Epithelial cell of prostate (primary cell): ENCODE measurements around the gene TMIGD2.

Experiments used
- DNase-seq: peaks from one replicate; pipeline ENCODE4 v3.0.0-alpha.2; 2011; ENCODE audit warnings: low read depth, low spot score
- H3K27ac ChIP-seq: fragments of 450-650 bp; 2 replicates; pipeline ENCODE4 v1.5.1; 2017; ENCODE audit warnings: mild to moderate bottlenecking

TMIGD2 gene

GRCh38 chr19:4327252-4327876 is 25.2 kb upstream of the TMIGD2 start:
- H3K27ac ChIP-seq: no peak overlapping the region
- no peak for DNase-seq

GRCh38 chr19:4326837-4327251 is 24.7 kb upstream of the TMIGD2 start:
- no peak overlapping the region for H3K27ac ChIP-seq
- DNase-seq: no peak

DNA sequence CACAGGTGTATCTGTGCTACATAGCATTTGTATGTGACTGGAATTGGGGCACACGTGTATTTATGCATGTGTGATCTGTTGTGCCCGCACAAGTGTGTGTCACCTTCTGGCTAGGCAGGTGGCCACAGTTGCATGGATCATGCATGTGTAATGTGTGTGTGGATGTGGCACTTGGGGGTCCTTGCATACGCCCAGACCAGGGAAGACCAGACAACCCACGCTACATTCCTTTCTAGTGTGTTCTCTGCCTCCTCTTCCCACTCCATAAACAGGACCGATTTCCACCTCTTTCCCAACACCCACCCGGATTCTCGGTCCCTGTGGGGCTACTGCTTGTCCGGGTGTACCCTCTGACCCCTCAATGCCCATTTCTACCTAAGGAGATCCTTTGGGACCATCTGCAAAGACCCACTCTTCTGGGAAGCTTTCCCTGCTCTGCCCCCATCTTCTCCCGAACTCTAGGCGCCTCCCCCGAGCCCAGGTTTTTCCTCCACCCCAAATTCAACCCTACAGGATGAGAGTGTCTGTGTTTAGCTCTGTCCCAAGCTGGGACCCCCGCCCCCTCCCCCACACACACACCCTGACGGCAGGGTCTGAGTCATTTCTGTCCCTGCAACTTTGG is 24.1 kb upstream of the TMIGD2 start:
- DNase-seq: no peak
- no peak overlapping the region for H3K27ac ChIP-seq

DNA sequence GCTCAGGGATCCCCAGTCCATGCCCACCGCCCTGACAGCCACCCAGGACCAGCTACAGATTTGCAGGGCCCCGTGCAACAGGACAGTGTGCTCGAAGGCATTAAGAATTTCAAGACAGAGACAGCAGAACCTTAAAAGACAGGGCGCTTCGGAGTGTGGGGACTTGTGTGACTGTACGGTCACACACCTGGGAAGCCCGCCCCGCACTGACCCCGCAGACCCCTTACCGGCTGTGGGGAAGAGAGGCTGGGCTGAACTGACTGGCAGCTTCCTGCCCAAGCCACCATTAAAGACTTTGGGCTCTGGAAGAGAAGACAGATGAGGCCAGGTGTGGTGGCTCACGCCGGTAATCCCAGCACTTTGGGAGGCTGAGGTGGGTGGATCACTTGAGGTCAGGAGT is 22.0 kb upstream of the TMIGD2 start:
- no peak overlapping the region for H3K27ac ChIP-seq
- no peak for DNase-seq

GRCh38 chr19:4323692-4324091 is 21.5 kb upstream of the TMIGD2 start:
- H3K27ac ChIP-seq: no peak overlapping the region
- DNase-seq: no peak

DNA sequence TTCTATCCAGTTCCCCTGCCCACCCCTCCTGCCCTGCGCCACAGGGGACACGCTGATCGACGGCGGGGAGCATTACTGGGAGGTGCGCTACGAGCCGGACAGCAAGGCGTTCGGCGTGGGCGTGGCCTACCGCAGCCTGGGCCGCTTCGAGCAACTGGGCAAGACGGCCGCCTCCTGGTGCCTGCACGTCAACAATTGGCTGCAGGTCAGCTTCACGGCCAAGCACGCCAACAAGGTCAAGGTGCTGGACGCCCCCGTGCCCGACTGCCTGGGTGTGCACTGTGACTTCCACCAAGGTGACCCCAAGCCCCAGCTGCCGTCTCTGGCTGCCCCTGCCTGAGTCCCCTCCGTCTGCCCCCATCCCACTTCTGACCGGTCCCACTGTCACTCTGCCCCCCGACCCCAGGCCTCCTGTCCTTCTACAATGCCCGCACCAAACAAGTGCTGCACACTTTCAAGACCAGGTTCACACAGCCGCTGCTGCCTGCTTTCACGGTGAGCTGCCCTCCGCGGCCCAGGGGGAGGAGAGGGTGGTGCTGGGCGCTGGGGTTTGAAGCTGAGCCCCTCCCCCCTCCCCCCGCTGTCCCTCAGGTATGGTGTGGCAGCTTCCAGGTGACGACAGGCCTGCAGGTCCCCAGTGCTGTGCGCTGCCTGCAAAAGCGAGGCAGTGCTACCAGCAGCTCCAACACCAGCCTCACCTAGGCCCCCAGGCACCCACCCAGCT is 20.9 kb upstream of the TMIGD2 start:
- DNase-seq: no peak
- no peak overlapping the region for H3K27ac ChIP-seq

- DNase-seq: no peak
- H3K27ac ChIP-seq: no peak overlapping the region
These were observed 18.2 kb upstream of the TMIGD2 start for GRCh38 chr19:4320419-4320818.

GRCh38 chr19:4319067-4319718 is 17.0 kb upstream of the TMIGD2 start:
- DNase-seq: no peak
- H3K27ac ChIP-seq: no peak overlapping the region

GRCh38 chr19:4318460-4318859 is 16.3 kb upstream of the TMIGD2 start:
- no peak for DNase-seq
- no peak overlapping the region for H3K27ac ChIP-seq

DNA sequence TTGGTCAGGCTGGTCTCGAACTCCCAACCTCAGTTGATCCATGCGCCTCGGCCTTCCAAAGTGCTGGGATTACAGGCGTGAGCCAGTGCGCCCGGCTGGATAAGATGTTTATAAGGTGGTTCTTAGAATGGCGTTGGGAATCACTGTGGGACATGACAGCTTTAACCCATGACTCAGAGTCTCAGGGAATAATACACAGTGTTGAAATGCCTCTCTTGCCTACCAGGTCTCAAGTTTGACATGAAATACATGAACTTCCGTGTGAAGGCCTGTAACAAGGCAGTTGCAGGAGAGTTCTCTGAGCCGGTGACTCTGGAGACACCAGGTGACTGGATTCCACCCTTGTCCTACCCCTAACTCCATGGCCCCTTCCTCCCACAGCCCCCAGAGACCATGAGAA is 14.8 kb upstream of the TMIGD2 start:
- DNase-seq: no peak

GRCh38 chr19:4313847-4314490 is 11.8 kb upstream of the TMIGD2 start:
- H3K27ac ChIP-seq: no peak overlapping the region
- DNase-seq: no peak

More for the DNA sequence above, 14.8 kb upstream of the TMIGD2 start:
- H3K27ac ChIP-seq: no peak overlapping the region

DNA sequence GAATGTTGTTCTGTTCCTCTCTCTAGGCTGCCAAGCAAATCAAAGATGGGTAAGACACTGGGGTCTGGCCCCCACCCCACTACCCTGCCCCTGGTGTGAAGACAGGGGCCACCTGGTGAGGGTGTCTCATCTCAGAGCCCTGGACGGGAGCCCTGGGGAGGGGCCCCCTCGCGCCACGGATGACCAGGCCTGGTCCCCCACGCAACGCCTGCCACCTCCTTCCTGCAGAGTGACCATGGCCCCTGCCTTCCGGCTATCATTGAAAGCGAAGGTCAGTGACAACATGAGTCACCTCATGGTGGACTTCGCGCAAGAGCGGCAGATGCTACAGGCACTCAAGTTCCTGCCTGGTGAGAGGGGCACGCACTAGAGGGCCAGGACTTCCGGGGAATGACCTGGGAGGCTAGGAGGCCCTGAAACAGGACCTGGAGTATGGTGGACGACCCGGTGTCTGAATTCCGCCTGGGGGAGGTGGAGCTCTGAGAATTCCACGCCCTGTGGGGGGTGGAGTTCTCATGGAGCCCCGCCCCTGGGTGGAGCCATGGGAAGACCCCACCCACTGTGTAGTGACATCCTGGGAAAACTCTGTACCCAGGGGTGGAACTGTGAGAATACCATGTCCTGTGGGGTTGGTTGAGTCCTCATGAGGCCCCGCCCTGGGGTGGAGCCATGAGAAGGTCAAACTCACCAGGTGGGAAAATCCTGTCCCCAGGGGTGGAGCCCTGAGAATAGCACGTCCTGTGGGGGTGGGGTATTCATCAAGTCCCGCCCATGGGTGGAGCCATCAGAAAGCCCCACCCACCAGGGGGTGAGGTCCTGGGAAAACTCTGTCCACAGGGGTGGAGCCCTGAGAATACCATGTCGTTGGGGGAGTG is 8.3 kb upstream of the TMIGD2 start:
- H3K27ac ChIP-seq: no peak overlapping the region

DNA sequence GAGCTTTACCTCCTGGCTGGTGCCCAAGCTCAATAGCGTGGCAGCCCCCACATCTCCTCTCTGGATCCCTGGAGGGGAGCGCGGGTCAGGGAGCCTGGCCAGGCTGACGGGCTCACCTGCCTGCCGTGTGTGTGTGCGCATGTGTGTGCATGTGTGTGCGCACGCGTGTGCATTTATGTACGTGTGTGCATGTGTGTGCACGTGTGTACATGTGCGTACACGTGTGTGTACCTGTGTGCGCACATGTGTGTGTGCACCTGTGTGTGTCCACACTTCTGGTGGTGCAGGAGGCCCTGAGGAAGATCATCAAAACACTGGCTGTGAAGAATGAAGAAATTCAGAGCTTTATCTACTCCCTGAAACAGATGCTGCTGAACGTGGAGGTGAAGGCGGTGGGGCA is 3.5 kb upstream of the TMIGD2 start:
- no peak for DNase-seq
- no peak overlapping the region for H3K27ac ChIP-seq

More for the DNA sequence above, 8.3 kb upstream of the TMIGD2 start:
- no peak for DNase-seq

GRCh38 chr19:4305257-4305612 is 3.0 kb upstream of the TMIGD2 start:
- DNase-seq: no peak
- no peak overlapping the region for H3K27ac ChIP-seq

GRCh38 chr19:4304538-4305256 is 2.5 kb upstream of the TMIGD2 start, which contains the start of gene FSD1:
Gene FSD1, plus strand, starts transcription at chr19:4304598. Its CDS starts 149 bp downstream, at chr19:4304747.
- no peak within 1 kb of the TSS for H3K27ac ChIP-seq
- no peak for DNase-seq

DNA sequence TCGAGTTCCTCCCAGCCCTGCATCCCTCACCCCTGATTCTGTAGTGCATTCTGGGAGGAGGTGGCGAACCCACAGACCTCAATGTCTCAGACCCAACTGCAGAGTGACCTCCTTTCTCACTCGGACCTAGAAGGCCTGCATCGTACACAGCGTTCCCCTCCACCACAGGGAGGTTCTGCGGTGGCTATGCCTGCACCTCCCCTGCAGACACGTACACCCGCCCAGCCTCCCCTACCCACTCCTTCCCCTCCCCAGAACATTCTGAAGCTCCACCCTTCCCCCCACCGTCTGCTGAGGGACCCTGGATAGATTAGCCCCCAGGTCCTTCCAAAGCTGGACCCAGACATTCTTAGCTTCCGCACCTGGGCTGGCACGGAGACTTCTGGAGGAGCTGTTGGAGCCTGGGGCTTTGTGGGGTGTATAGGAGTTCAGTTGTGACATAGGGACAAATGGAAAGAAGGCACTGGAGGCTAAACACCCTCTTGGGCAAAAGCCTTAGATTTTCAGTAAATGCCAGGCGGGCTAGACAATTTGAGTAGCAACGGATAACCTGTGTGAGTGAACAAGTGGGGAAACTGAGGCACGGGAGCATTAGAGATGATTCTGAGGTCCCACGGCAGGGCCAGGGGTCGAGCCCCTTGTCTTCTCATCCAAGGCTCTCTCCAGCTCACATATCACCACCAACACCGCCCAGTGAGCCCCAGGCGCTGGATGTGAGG is 1.8 kb upstream of the TMIGD2 start:
- no peak for DNase-seq
- H3K27ac ChIP-seq: no peak overlapping the region

DNA sequence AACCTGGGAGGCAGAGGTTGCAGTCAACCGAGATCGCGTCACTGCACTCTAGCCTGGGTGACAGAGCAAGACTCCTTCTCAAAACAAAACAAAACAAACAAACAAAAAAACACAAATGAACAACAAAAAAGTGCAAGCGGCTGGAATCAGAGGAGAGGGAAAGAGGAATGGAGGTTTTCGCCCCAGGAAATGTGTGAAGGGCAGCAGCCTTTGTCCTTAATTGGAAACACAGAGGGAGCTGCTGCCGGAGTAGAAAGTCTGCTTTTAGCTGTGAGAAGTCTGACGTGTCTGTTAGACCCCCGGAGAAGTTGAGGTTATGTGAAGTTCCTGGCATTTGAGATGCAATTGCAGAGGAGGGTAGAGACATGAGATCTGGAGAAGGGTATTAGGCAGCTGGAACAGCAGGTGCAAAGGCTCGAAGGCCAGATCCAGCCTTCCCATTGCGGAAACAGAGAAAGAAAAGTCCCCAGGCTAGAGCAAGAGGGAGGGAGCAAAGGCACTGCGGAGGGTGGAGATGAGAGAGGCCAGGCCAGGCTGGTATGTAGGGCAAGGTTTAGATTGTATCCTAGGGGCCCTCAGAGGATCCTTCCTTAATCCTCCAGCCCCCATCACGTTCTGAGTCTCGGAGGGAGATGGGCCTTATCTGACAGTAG is 473 bp downstream of the TMIGD2 start:
- no peak overlapping the region for H3K27ac ChIP-seq
- no peak for DNase-seq

DNA sequence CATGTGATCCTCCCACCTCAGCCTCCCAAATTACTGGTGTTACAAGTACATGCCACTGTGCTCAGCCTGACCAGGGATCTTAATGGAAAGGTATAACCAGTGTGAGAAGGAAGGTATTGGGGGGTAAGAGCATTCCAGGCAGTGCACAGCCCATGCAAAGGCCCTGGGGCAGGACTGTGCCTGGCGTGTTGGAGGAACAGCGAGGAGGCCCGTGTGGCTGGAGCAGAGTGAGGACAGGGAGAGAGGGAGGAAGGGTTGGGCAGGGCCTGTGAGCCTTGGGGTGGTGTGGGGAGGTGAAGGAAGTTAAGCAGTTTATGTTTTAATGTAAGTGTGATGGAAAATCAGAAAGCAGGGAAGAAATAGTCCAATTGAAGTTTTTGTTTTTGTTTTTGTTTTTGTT is 1.6 kb downstream of the TMIGD2 start:
- H3K27ac ChIP-seq: no peak overlapping the region
- DNase-seq: no peak
